NCI-H82 treated with DMSO at 0.1 percent for 48 hours (cell line): Measurements from ENCODE around the gene CST4.
"Not testable (repeated sequence)": the region's sequence is repeated elsewhere in the genome, so short reads cannot be mapped to it uniquely, and the experiment has no call there.

ENCODE experiments used
- DNase-seq: peaks from one replicate; lab custom pipeline; 2025; ENCODE audit not compliant: unreplicated experiment; lab: John Stamatoyannopoulos, UW

Gene CST4

GRCh38 chr20:23689399-23689690, 507 bp upstream of the CST4 start:
- no peak for DNase-seq

- DNase-seq, result no peak
Observed at GRCh38 chr20:23687986-23688385, 852 bp downstream of the CST4 start.

- no peak for DNase-seq
Observed at GRCh38 chr20:23686046-23686750, 2.6 kb downstream of the CST4 start.

GRCh38 chr20:23685529-23685896, 3.3 kb downstream of the CST4 start:
- not testable (repeated sequence) for DNase-seq

- DNase-seq, result no peak
Observed at GRCh38 chr20:23684261-23684660, 4.6 kb downstream of the CST4 start.

- no peak for DNase-seq
Observed at GRCh38 chr20:23683807-23684206, 5.0 kb downstream of the CST4 start.

- no peak for DNase-seq
Observed at GRCh38 chr20:23683281-23683680, 5.6 kb downstream of the CST4 start.

GRCh38 chr20:23680146-23680545, 8.7 kb downstream of the CST4 start:
- no peak for DNase-seq

GRCh38 chr20:23679133-23680092, 9.4 kb downstream of the CST4 start:
- no peak for DNase-seq

- DNase-seq, result no peak
Observed at GRCh38 chr20:23673209-23673608, 15.6 kb downstream of the CST4 start.

GRCh38 chr20:23672158-23672557, 16.7 kb downstream of the CST4 start:
- no peak for DNase-seq

- DNase-seq, result no peak
Observed at GRCh38 chr20:23671479-23671878, 17.4 kb downstream of the CST4 start.

- DNase-seq, result no peak
Observed at GRCh38 chr20:23670361-23670760, 18.5 kb downstream of the CST4 start.

- DNase-seq, result no peak
Observed at GRCh38 chr20:23669866-23670265, 19.0 kb downstream of the CST4 start.

- DNase-seq, result no peak
Observed at GRCh38 chr20:23669327-23669726, 19.5 kb downstream of the CST4 start.

- peak; percentile 21 for DNase-seq
Observed at GRCh38 chr20:23668477-23668951, 20.3 kb downstream of the CST4 start.

GRCh38 chr20:23667666-23668065, 21.2 kb downstream of the CST4 start:
- DNase-seq, result no peak

GRCh38 chr20:23666698-23667097, 22.1 kb downstream of the CST4 start:
- DNase-seq, result no peak

- no peak for DNase-seq
Observed at GRCh38 chr20:23666189-23666588, 22.6 kb downstream of the CST4 start.

- DNase-seq, result no peak
Observed at GRCh38 chr20:23664954-23665353, 23.9 kb downstream of the CST4 start.

- not testable (repeated sequence) for DNase-seq
Observed at GRCh38 chr20:23664046-23664445, 24.8 kb downstream of the CST4 start.

GRCh38 chr20:23663180-23663579, 25.7 kb downstream of the CST4 start:
- no peak for DNase-seq
